Measurements from ENCODE around the gene OST4.

OST4 gene

DNA sequence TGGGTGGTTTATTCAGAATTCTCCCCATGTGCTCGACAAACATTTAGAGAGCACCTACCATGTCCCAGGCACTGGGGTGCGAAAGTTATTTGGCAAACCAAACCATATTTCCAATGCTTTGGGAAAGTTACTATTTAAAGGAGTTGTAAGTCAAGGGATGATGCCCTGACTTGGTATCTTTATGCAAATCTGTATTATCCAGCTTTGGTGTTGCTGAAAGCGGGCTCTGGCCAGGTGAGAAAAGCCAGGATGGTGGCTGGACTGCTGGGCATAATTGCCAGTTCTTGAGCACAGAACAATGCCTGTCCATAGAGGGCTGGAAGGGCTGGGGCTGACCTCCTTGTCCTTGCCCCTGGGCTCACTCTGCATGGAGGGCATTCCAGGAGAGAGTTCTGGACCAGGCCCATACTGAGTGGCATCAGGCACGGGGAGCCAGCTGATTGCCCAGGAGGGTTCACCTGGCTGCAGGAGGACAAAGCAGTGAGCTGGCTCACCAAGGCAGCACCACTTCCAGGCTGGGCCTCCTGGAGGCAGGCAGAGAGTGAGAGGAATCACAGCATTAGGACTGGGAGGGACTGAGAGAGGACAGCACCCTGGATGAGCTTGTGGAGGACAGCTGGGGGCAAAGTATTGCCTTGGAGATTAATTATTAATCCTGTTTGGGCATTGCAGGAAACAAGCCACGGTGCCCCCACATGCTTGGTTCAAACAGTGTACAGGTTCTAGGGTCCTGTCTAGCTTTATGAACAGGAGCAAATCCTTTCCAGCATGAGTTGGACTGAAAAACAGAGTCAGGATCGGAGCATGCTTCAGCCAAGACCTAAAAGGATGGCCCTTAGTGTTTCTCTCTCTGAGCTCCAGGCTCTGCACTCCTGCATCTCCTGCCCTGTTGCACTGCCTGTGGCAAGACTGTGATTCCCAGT is 22.2 kb upstream of the OST4 start:
- no peak for DNase-seq (ENCODE audit: extremely low read depth in 1 of 2, low read depth in 1 of 2)

DNA sequence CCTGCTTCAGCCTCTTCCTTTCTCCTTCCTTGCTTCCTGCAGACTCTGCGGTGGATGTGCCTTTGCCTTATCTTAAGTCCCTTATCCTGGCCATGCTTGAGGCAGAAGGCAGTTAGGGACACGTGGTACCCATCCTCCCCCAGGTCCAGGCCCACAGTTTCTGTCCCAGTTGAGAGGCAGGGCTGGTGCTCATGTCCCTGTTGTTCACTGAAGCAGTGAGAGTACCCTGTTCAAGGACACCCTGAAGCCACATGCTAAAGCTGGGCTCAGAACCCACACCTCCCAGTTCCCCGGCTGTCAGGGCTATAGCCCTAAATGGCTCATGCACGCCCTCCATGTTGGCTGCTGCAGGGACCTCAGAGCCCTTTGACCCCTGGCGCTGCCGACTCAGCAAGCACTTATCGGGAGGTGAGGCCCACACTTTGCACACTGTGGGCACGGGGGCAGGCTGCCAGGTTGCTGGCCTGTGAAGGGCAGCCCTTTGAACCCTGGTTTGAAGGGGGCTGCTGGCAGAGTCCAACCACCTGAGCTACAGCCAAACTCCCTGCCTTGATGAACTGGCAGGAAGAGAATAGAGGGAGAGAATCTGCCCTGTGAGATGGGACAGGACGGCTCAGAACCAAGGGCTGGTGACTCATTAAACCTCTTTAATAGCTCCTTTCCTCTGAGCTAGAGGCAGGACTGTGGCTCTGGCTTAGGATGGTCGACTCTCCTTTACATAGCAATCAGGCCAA is 21.4 kb upstream of the OST4 start:
- no peak for DNase-seq (ENCODE audit: extremely low read depth in 1 of 2, low read depth in 1 of 2)

DNA sequence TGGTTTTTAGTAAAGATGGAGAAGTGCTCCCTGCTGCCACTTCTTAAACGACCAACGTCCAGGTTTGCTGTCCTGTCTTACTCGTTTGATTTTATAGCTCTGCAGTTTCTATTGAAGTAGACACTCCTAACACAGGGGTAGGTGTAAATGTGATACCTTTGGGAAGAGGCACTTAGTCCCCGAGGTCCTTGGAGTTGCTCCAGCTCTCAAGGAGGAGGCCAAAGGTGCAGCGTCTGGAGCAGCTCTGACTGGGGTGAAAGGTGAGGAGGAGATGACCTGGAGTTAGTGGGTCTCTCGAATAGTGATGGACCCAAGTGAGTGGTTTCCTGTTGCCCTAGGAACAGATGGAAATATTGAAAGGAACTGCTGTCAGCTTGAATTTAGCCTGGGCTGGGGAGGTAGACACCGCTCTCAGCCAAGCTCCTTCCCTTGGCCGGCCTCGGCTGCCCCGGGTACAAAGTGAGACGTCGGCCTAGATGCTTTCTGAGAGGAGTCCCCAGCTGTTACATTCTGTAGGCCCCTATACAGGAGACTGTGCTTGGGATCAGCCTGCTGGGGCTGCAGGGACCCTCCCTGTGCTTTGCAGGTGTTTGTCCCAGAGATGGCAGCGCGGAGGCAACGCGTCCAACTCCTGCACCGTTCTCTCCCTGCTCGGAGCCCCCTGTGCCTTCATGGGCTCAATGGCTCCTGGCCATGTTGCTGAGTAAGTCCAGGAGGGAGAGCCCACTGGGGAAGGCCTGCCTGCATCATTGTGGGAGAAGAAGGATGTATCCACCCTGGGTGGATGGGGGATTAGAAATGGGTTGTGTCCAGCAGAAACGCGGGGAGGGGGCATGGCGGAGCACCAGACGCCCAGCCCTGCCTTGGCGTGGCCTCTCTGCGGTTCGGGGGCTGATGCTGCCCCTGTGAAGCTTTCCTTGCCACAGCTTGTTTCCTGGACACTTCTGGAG is 20.6 kb upstream of the OST4 start:
- no peak for DNase-seq (ENCODE audit: extremely low read depth in 1 of 2, low read depth in 1 of 2)

DNA sequence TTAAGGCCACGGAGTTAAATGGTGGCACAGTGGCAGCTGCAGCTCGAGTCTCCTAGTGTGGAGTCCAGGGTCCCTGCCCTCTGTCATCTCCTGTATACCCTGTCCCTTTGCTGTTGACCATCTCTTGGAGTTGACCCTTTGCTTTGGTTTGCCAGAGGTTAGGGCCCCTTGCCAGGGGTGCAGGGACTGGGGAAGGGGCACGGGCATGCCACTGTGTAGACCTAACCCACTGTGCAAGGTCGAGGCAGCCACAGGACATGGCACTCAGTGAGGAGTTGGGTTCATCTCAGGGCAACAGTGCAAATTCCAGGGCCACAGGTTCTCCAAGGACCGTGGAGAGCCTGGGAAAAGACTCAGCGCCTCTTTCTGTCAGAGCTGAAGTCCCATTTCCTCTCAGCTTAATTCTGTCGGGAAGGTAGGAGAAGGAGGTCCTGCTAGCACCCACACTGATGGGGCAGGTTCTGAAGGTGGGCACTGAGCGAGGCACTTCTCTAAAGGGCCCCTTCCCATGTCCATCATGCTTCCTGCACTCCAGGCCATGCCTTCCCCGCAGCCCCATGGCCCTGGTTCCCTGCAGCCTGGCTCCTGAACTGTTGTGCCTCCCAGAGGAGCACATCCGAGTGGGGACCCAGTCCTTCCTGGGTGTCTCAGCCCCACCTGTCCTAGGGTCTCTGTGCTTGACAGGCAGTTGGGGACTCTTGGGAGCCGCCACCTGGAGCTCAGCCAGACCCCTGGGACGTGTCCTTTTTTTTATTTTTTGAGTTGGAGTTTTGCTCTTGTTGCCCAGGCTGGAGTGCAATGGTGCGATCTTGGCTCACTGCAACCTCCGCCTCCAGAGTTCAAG is 17.9 kb upstream of the OST4 start:
- no peak for DNase-seq (ENCODE audit: extremely low read depth in 1 of 2, low read depth in 1 of 2)

DNA sequence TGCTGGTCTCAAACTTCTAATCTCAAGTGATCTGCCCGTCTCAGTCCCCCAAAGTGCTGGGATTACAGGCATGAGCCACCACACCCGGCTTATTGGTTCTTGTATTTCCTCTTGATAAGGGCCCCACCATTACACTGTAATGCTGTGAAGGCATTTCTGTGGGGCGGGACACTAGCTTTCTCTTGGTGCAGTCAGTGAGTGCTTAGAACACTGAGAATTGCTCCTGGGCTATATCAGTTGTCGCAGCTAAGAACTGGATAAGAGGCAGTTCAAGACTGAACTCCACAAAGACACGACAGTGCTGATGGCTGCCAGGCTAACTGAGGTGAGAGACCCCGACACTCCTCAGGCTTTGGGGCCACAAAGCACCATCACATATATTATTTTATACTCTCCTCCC is 17.2 kb upstream of the OST4 start:
- DNase-seq (ENCODE audit: extremely low read depth in 1 of 2, low read depth in 1 of 2), result no peak

DNA sequence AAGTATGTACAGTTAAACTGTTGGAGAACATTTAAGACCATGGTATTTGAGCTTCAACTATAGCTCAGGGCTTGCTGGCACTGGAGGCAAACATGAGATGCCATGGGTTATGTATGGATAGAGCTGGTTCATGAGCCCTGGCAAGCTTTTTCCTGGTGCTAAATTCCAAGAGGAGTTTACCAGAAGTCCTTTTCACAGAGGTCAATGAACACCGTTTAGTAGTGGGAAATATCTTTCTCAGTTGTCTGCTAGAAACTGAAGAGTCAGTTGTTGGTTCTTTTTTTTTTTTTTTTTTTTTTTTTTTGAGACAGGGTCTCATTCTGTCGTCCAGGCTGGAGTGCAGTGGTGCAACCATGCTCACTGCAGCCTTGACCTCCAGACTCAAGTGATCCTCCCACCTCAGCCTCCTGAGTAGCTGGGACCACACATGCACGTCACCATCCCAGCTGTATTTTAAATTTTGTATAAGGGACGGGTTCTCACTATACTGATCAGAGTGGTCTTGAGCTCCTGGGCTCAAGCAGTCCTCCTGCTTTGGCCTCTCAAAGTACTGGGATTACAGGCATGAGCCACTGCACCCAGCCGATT is 16.5 kb upstream of the OST4 start:
- no peak for DNase-seq (ENCODE audit: extremely low read depth in 1 of 2, low read depth in 1 of 2)

DNA sequence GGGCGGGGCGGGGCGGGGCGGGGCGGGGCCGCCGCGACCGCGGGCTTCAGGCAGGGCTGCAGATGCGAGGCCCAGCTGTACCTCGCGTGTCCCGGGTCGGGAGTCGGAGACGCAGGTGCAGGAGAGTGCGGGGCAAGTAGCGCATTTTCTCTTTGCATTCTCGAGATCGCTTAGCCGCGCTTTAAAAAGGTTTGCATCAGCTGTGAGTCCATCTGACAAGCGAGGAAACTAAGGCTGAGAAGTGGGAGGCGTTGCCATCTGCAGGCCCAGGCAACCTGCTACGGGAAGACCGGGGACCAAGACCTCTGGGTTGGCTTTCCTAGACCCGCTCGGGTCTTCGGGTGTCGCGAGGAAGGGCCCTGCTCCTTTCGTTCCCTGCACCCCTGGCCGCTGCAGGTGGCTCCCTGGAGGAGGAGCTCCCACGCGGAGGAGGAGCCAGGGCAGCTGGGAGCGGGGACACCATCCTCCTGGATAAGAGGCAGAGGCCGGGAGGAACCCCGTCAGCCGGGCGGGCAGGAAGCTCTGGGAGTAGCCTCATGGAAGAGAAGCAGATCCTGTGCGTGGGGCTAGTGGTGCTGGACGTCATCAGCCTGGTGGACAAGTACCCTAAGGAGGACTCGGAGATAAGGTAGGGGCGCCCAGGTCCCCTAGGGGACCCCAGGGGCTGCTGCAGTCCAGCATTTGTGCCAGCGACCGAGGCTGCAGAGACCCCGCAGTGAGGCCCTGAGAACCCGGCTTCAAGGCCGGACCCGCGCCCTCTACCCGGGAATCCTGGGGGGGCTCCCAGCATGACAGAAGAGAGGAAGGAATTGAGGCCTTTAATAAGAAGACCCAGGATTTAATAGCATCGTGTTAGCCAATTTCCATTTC is 15.5 kb upstream of the OST4 start, which contains the start of gene KHK:
Gene KHK (plus strand): TSS at position 49 of the 870 bp plus-strand sequence. CDS start 488 bp downstream, at position 537.
- DNase-seq (ENCODE audit: extremely low read depth in 1 of 2, low read depth in 1 of 2), result no peak

DNA sequence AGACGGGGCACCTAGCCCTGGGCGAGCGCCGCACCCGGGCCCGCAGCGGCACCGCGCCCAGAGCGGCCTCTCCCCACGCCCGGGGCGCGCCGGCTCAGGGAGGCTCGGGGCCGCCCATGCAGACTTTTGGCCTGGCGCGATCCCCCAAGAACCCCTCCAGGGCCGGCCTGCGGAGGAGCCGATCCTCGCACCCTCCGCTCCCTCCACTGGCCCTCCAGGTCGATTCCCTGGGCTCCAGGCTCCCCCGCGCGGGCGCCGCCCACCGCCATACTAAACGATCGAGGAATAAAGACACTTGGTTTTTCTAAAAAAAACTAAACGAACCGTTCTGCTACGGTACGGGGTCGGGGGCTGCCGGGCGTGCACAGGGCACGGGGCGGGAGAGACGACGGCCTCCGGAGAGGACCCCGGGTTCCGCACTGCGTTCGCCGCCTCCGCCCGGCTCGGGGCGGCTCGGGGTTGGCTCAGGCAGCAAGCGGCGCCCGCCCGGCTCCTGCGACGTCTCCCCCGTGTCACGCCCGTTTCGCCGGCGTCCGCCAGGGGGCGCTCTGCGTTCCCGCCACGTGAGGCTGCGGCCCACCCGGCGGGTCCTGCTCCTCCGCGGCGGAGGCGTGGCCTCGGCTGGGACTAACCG is 14.8 kb upstream of the OST4 start:
- peak; percentile 89 to 97 for DNase-seq (ENCODE audit: extremely low read depth in 1 of 2, low read depth in 1 of 2)

DNA sequence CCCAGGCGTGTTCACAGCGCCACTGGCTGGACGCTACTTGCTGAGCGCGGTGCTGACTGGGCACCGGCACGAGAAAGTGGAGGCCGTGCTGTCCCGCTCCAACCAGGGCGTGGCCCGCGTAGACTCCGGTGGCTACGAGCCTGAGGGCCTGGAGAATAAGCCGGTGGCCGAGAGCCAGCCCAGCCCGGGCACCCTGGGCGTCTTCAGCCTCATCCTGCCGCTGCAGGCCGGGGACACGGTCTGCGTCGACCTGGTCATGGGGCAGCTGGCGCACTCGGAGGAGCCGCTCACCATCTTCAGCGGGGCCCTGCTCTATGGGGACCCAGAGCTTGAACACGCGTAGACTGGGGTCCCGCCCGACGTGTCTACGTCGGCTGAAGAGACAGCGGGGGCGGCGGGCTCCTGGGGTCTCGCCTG is 14.2 kb upstream of the OST4 start:
- DNase-seq (ENCODE audit: extremely low read depth in 1 of 2, low read depth in 1 of 2), result no peak

DNA sequence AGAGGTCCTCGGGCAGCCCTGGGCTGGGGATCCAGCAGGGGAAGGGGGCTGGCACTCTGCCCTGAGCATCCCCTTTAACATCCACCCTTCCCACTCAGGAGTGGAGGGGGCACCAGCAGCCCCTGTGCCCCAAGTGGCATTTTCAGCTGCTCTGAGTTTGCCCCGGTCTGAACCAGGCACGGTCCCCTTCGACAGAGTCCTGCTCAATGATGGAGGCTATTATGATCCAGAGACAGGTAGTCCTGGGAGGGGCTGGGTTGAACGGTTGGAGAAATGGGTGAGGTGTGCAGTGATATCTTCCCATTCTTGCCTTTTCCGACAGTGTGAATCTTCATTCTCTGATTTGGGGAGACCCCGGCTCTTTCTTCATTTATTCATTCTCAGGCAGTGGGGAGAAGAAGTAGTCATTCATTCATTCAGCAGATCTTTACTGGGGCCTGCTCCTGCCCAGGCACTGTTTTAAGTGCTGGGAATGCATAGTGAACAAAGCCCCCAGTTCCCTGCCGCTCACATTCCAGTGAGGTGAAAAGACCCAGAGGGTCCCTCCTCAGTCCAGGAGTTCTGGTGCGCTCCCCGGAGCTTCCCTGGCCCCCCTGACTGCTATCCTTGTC is 13.7 kb upstream of the OST4 start:
- no peak for DNase-seq (ENCODE audit: extremely low read depth in 1 of 2, low read depth in 1 of 2)

DNA sequence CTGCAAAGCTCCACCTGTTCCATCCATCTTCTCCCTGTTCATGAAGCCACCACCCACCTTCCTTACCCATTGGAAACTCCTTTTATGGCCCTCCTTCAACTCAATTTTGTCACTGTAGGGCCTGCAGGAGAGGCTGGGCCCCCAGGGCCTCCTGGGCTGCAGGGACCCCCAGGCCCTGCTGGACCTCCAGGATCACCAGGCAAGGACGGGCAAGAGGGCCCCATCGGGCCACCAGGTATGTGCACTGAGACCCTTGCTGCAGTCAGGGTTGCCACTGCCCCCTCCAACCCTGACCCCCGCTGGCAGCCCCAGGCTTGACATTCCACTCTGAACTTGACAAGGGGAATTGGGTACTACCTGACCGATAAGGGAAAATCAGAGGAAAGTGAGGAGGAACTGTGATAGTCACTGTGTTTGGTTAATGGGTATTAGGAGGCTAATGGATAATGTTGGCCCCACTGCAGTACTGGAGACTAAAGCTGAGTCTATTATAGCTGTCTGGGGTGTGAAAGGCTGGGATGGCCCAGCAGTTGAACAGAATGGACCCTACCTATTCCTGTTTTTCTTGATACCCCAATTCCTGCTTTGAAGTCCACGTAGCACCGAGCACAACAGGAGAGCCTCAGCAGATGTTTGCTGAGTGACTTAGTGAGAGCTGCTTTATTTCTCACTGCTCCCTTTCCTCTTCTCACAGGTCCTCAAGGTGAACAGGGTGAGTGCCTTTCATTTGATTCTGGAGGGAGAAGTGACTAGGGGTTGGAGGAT is 13.0 kb upstream of the OST4 start:
- no peak for DNase-seq (ENCODE audit: extremely low read depth in 1 of 2, low read depth in 1 of 2)

DNA sequence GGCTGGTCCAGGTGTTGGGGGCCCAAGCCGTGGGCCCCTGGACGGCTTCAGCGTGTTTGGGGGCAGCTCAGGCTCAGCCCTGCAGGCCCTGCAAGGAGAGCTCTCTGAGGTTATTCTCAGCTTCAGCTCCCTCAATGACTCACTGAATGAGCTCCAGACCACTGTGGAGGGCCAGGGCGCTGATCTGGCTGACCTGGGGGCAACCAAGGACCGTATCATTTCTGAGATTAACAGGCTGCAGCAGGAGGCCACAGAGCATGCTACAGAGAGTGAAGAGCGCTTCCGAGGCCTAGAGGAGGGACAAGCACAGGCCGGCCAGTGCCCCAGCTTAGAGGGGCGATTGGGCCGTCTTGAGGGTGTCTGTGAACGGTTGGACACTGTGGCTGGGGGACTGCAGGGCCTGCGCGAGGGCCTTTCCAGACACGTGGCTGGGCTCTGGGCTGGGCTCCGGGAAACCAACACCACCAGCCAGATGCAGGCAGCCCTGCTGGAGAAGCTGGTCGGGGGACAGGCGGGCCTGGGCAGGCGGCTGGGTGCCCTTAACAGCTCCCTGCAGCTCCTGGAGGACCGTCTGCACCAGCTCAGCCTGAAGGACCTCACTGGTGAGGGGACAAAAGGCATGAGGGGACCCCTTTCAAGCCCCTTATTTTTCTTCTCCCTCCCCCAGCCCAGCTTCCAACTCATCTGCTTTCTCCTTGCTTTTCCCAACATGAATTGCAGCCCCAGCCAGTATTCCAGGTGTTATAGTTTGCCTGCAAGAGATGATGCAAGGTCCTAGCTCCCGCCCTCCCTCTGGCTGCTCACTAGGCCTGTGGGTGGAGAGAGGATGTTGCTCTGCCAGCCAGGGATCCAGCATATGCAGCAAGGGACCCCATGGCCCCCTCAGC is 12.2 kb upstream of the OST4 start:
- DNase-seq (ENCODE audit: extremely low read depth in 1 of 2, low read depth in 1 of 2), result no peak

DNA sequence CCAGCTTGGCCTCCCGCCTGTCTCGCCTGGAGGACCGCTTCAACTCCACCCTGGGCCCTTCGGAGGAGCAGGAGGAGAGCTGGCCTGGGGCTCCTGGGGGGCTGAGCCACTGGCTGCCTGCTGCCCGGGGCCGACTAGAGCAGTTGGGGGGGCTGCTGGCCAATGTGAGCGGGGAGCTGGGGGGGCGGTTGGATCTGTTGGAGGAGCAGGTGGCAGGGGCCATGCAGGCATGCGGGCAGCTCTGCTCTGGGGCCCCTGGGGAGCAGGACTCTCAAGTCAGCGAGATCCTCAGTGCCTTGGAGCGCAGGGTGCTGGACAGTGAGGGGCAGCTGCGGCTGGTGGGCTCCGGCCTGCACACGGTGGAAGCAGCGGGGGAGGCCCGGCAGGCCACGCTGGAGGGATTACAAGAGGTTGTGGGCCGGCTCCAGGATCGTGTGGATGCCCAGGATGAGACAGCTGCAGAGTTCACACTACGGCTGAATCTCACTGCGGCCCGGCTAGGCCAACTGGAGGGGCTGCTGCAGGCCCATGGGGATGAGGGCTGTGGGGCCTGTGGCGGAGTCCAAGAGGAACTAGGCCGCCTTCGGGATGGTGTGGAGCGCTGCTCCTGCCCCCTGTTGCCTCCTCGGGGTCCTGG is 11.4 kb upstream of the OST4 start:
- no peak for DNase-seq (ENCODE audit: extremely low read depth in 1 of 2, low read depth in 1 of 2)

DNA sequence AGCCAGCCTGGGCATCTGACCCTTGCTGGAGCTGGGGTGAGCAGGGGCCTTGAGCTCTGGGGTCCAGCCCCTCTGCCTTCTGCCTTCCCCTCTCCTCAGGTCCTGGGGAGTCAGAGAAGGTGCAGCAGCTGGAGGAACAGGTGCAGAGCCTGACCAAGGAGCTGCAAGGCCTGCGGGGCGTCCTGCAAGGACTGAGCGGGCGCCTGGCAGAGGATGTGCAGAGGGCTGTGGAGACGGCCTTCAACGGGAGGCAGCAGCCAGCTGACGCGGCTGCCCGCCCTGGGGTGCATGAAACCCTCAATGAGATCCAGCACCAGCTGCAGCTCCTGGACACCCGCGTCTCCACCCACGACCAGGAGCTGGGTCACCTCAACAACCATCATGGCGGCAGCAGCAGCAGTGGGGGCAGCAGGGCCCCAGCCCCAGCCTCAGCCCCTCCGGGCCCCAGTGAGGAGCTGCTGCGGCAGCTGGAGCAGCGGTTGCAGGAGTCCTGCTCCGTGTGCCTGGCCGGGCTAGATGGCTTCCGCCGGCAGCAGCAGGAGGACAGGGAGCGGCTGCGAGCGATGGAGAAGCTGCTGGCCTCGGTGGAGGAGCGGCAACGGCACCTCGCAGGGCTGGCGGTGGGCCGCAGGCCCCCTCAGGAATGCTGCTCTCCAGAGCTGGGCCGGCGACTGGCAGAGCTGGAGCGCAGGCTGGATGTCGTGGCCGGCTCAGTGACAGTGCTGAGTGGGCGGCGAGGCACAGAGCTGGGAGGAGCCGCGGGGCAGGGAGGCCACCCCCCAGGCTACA is 10.7 kb upstream of the OST4 start:
- DNase-seq (ENCODE audit: extremely low read depth in 1 of 2, low read depth in 1 of 2), result no peak

DNA sequence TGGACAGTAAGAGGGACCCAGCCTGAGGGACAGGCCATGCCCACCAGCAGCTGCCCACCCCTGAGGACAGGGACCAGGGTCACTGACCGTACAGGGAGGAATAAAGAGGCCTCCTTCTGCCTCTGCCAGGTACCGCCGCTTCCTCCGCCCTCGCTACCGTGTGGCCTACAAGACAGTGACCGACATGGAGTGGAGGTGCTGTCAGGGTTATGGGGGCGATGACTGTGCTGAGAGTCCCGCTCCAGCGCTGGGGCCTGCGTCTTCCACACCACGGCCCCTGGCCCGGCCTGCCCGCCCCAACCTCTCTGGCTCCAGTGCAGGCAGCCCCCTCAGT is 9.1 kb upstream of the OST4 start:
- DNase-seq (ENCODE audit: extremely low read depth in 1 of 2, low read depth in 1 of 2), result no peak
